AG04450 (cell line): ENCODE results near the gene BCL7B. TPM values are rescaled to one million over a fixed set of nuclear protein-coding genes. Genes with fewer than 3 reads are reported as not detected.
"Not testable (repeated sequence)": the region's sequence is repeated elsewhere in the genome, so short reads cannot be mapped to it uniquely, and the experiment has no call there.

Source experiments
- CTCF ChIA-PET: fragments of 300-600, 350-600 bp; formaldehyde crosslinking; extraction: SDS; loops from one replicate; lab custom pipeline; 2022; ENCODE audit warnings: antibody characterized with exemption, inconsistent platforms; lab: Charles Lee
- POLR2A ChIA-PET: fragments of 350-600 bp; formaldehyde crosslinking; extraction: SDS; loops from one replicate; lab custom pipeline; 2021; ENCODE audit warnings: antibody characterized with exemption, inconsistent platforms; lab: Yijun Ruan, JAX
- DNase-seq: peaks from one replicate; pipeline ENCODE4 v3.0.0-alpha.2; 2011; ENCODE audit warnings: low read depth, low spot score
- H3K27ac ChIP-seq: one replicate; pipeline ENCODE4 v1.5.1; 2012; ENCODE audit warnings: low read depth, low read length, control low read depth
- H3K27me3 ChIP-seq: one replicate; pipeline ENCODE4 v1.6.0; 2012; ENCODE audit warnings: low read length; ENCODE audit not compliant: control insufficient read depth, insufficient read depth
- H3K4me3 ChIP-seq: 2 replicates; pipeline ENCODE4 v1.5.1; 2011; ENCODE audit warnings: mild to moderate bottlenecking, low read depth, low read length, control low read depth
- H3K9me3 ChIP-seq: 2 replicates; pipeline ENCODE4 v1.5.1; 2012; ENCODE audit warnings: low read length; ENCODE audit not compliant: control insufficient read depth, insufficient read depth
- polyA plus RNA-seq: library from polyadenylated mRNA; depleted of rRNA; stranded (reverse); fragments of >200 nt; gene quantifications from 2 replicates; pipeline ENCODE4 v1.2.3, GENCODE V29; 2011
- TF ChIP-seq, protein P1 (sequence below): IDR thresholded peaks from 2 replicates; pipeline ENCODE4 v1.5.1; 2011; ENCODE audit warnings: low read depth, low read length, control low read depth, inconsistent platforms

The BCL7B gene
- polyA plus RNA-seq, 1 experiment = 41.9 TPM

DNA sequence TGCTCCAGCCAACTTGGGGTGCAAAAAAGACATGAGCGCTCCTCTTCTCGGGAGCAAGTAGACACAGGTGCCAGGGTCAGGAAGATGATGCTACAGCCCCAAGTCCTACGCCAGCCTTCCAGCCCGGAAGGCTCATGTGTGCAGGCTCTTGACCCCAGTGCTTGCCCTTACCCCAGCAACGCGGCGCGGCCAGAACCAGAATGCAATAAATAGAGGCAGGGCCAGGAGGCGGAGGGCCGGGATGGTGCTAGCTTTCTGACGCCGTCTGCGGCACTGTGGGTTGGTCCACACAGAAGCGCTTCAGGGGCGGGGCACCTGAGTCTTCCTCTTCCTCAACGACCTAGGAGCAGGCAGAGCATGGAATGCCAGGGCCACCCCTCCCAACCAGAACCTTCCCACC, 20.4 kb downstream of the BCL7B start:
- ChIA-PET CTCF (no interaction called here), POLR2A (no interaction called here)
- Histone ChIP-seq H3K27me3 (no peaks in the 10 kb centered on the region), H3K27ac (no peak overlapping the region), H3K4me3 (no peak overlapping the region), H3K9me3 (no peaks in the 10 kb centered on the region)
- DNase-seq = no peak
- TF ChIP-seq, protein P1, sequence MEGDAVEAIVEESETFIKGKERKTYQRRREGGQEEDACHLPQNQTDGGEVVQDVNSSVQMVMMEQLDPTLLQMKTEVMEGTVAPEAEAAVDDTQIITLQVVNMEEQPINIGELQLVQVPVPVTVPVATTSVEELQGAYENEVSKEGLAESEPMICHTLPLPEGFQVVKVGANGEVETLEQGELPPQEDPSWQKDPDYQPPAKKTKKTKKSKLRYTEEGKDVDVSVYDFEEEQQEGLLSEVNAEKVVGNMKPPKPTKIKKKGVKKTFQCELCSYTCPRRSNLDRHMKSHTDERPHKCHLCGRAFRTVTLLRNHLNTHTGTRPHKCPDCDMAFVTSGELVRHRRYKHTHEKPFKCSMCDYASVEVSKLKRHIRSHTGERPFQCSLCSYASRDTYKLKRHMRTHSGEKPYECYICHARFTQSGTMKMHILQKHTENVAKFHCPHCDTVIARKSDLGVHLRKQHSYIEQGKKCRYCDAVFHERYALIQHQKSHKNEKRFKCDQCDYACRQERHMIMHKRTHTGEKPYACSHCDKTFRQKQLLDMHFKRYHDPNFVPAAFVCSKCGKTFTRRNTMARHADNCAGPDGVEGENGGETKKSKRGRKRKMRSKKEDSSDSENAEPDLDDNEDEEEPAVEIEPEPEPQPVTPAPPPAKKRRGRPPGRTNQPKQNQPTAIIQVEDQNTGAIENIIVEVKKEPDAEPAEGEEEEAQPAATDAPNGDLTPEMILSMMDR = no peak

GRCh38 chr7:73536479-73536878, 21.0 kb downstream of the BCL7B start:
- no peak overlapping the region for H3K27ac ChIP-seq
- ChIA-PET CTCF (no interaction called here), POLR2A (interaction anchor here (0.7 kb wide), 1 partner anchor 11 kb away, joined by 12 read pairs; no protein-coding TSS in a partner anchor)

DNA sequence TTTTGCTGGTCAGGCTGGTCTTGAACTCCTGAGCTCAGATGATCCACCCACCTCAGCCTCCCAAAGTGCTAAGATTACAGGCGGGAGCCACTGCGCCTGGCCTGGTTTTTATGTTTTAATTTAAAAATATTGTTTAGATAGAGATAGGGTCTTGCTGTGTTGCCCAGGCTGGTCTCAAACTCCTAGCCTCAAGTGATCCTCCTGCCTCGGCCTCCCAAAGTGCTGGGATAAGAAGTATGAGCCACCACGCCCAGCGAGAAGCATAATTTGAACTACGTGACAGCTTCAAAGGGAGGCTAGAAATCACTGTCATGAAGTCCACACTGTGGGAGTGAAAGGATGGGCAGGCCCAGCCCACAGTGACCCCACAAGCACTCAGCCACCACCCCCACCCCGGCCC, 21.6 kb downstream of the BCL7B start:
- CTCF ChIA-PET, H3K4me3 ChIP-seq, H3K9me3 ChIP-seq, H3K27me3 ChIP-seq, H3K27ac ChIP-seq, DNase-seq: not testable (repeated sequence)
- POLR2A ChIA-PET = interaction anchor here (0.6 to 0.7 kb wide), 2 partner anchors 10 to 67 kb away, joined by 4 to 12 read pairs; no protein-coding TSS in a partner anchor

More at GRCh38 chr7:73536479-73536878, 21.0 kb downstream of the BCL7B start:
- Histone ChIP-seq H3K4me3 (no peak overlapping the region), H3K27me3 (no peaks in the 10 kb centered on the region), H3K9me3 (no peaks in the 10 kb centered on the region)
- TF ChIP-seq, protein P1 = no peak
- DNase-seq = no peak

- ChIA-PET POLR2A (no interaction called here), CTCF (no interaction called here)
- TF ChIP-seq, protein P1 = no peak
Observed at GRCh38 chr7:73533742-73534141, 23.7 kb downstream of the BCL7B start.

GRCh38 chr7:73532224-73532623, 25.3 kb downstream of the BCL7B start:
- TF ChIP-seq, protein P1 = no peak
- no peak overlapping the region for H3K4me3 ChIP-seq
- ChIA-PET POLR2A (interaction anchor here (1.3 kb wide), 1 partner anchor 10 kb away, joined by 3 read pairs; the partner anchor contains the start of gene BAZ1B), CTCF (no interaction called here)
- H3K27me3 ChIP-seq = no peaks in the 10 kb centered on the region
- H3K9me3 ChIP-seq = no peaks in the 10 kb centered on the region
- no peak for DNase-seq
- no peak overlapping the region for H3K27ac ChIP-seq

More at GRCh38 chr7:73533742-73534141, 23.7 kb downstream of the BCL7B start:
- Histone ChIP-seq H3K9me3 (no peaks in the 10 kb centered on the region), H3K4me3 (no peak overlapping the region), H3K27me3 (no peaks in the 10 kb centered on the region), H3K27ac (no peak overlapping the region)
- no peak for DNase-seq

GRCh38 chr7:73530800-73531199, 26.7 kb downstream of the BCL7B start:
- POLR2A ChIA-PET = no interaction called here
- CTCF ChIA-PET = no interaction called here

More at GRCh38 chr7:73530800-73531199, 26.7 kb downstream of the BCL7B start:
- Histone ChIP-seq H3K9me3 (no peaks in the 10 kb centered on the region), H3K27me3 (no peaks in the 10 kb centered on the region), H3K4me3 (no peak overlapping the region), H3K27ac (no peak overlapping the region)
- no peak for DNase-seq
- TF ChIP-seq, protein P1 = no peak
